OCI-LY1 (cell line): Measurements from ENCODE around the gene GATAD2A.

Source experiments
- EZH2 ChIP-seq: fragments of 200-600 bp; sonication (generic), shearing (Covaris generic); IDR thresholded peaks from 2 replicates; pipeline ENCODE4 v1.8.0; 2017; ENCODE audit warnings: borderline replicate concordance, mixed run types, mild to moderate bottlenecking, antibody characterized with exemption, low read length, moderate library complexity, mixed read lengths
- TF ChIP-seq, protein P1 (sequence below): fragments of 200-600 bp; sonication (generic), shearing (Covaris generic); IDR thresholded peaks from 2 replicates; pipeline ENCODE4 v1.5.1; 2017; ENCODE audit warnings: mild to moderate bottlenecking, antibody characterized with exemption, low read length, moderate library complexity, mixed read lengths

DNA sequence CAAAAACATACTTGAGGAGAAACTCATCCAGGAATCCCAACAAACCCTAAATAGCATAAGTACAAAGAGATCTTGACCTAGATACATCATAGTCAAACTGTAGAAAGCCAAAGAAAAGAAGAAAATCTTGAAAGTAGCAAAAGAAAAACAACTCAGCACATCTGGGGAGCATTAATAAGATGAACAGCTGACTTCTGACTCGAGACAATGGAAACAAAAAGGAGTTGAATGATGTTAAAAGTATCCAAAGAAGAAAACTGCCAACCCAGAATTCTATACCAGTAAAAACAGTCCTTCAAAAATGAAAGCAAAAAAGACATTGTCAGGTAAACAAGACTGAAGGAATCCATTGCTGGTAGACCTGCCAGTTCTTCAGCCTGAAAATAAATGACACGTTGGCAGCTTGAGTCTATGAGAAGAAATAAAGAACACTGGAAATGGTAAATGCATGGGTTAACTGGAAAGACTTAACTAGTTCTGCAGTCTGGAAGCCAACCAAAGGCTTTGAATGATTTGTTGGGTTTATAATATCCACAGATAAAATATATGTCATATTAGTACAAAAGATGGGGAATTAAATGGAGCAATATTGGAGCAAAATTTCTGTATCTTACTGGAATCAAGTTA is 63.1 kb downstream of the GATAD2A start:
- TF ChIP-seq, protein P1, sequence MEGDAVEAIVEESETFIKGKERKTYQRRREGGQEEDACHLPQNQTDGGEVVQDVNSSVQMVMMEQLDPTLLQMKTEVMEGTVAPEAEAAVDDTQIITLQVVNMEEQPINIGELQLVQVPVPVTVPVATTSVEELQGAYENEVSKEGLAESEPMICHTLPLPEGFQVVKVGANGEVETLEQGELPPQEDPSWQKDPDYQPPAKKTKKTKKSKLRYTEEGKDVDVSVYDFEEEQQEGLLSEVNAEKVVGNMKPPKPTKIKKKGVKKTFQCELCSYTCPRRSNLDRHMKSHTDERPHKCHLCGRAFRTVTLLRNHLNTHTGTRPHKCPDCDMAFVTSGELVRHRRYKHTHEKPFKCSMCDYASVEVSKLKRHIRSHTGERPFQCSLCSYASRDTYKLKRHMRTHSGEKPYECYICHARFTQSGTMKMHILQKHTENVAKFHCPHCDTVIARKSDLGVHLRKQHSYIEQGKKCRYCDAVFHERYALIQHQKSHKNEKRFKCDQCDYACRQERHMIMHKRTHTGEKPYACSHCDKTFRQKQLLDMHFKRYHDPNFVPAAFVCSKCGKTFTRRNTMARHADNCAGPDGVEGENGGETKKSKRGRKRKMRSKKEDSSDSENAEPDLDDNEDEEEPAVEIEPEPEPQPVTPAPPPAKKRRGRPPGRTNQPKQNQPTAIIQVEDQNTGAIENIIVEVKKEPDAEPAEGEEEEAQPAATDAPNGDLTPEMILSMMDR, result no peak
- no peak for TF ChIP-seq EZH2
